Fibroblast of lung (primary cell): ENCODE data around the gene GALNT2.

ENCODE experiments used
- EZH2 ChIP-seq: IDR thresholded peaks from 2 replicates; pipeline ENCODE4 v1.5.1; 2012; ENCODE audit warnings: low read length, control low read depth, mild to moderate bottlenecking; ENCODE audit errors: missing control alignments
- TF ChIP-seq, protein P1 (sequence below), 2 donors: IDR thresholded peaks in 1 of 2; conservative IDR thresholded peaks in 1 of 2; 1 replicate in 1 of 2; 2 replicates in 1 of 2; pipeline ENCODE4 v1.5.1; 2011 to 2012; ENCODE audit warnings: low read length in 2 of 2, control low read depth in 1 of 2, inconsistent platforms in 1 of 2, low read depth in 1 of 2, mild to moderate bottlenecking in 1 of 2

DNA sequence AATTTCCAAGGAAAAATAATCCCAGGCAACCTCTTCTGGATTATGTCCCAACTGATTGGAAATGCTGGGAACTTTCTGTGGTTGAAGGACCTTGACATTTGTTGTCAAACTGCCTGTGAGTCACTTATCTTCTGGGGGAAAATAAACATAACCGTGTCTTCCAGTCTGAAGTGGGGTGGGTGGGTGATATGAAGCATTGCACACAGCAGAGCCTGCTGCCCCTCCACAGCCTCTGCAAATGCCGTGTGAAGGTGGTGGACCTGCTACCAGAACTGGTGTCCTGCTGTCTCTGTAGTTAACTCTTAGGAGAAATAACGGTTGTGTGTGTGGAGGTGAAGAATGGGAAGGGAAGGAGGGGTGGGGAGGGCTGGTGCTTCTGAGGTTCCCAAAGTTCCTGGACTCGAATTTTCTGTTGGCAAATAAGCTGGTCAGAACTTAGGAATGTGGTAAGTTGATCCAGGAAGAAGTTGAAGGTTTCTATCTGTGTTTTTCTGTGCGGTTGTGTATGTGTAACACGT is 23.2 kb downstream of the GALNT2 start:
- no peak for TF ChIP-seq EZH2
- TF ChIP-seq, protein P1, sequence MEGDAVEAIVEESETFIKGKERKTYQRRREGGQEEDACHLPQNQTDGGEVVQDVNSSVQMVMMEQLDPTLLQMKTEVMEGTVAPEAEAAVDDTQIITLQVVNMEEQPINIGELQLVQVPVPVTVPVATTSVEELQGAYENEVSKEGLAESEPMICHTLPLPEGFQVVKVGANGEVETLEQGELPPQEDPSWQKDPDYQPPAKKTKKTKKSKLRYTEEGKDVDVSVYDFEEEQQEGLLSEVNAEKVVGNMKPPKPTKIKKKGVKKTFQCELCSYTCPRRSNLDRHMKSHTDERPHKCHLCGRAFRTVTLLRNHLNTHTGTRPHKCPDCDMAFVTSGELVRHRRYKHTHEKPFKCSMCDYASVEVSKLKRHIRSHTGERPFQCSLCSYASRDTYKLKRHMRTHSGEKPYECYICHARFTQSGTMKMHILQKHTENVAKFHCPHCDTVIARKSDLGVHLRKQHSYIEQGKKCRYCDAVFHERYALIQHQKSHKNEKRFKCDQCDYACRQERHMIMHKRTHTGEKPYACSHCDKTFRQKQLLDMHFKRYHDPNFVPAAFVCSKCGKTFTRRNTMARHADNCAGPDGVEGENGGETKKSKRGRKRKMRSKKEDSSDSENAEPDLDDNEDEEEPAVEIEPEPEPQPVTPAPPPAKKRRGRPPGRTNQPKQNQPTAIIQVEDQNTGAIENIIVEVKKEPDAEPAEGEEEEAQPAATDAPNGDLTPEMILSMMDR (conservative IDR thresholded peaks at IDR 0.05 in 1 of 2, IDR thresholded peaks at IDR 0.05 in 1 of 2; ENCODE audit: low read depth in 1 of 2, low read length in 2 of 2) = no peak
